ENCODE measurements around the gene ITPR1.

ITPR1 gene

GRCh38 chr3:4797201-4797705 lies 304.1 kb downstream of the ITPR1 start:
- DNase-seq, result no peak

GRCh38 chr3:4799266-4800256 lies 306.4 kb downstream of the ITPR1 start:
- DNase-seq, result no peak

GRCh38 chr3:4800595-4800994 lies 307.4 kb downstream of the ITPR1 start:
- no peak for DNase-seq

- DNase-seq, result no peak
Observed at GRCh38 chr3:4801892-4802291, 308.7 kb downstream of the ITPR1 start.

GRCh38 chr3:4802903-4803302 lies 309.8 kb downstream of the ITPR1 start:
- no peak for DNase-seq

GRCh38 chr3:4804161-4805058 lies 311.3 kb downstream of the ITPR1 start:
- DNase-seq, result no peak

- no peak for DNase-seq
Observed at GRCh38 chr3:4805662-4806061, 312.5 kb downstream of the ITPR1 start.

GRCh38 chr3:4806535-4807108 lies 313.5 kb downstream of the ITPR1 start:
- peak; percentile 18 for DNase-seq

GRCh38 chr3:4807381-4808280 lies 314.5 kb downstream of the ITPR1 start:
- DNase-seq, result no peak

- DNase-seq, result no peak
Observed at GRCh38 chr3:4808637-4809036, 315.5 kb downstream of the ITPR1 start.

- DNase-seq, result no peak
Observed at GRCh38 chr3:4809922-4810321, 316.8 kb downstream of the ITPR1 start.

- no peak for DNase-seq
Observed at GRCh38 chr3:4812591-4812990, 319.4 kb downstream of the ITPR1 start.

- no peak for DNase-seq
Observed at GRCh38 chr3:4813909-4814304, 320.8 kb downstream of the ITPR1 start.

- peak; percentile 72 for DNase-seq
Observed at GRCh38 chr3:4814305-4814903, 321.3 kb downstream of the ITPR1 start.

- DNase-seq, result no peak
Observed at GRCh38 chr3:4814904-4815574, 321.9 kb downstream of the ITPR1 start.

- DNase-seq, result no peak
Observed at GRCh38 chr3:4816306-4816705, 323.2 kb downstream of the ITPR1 start.

- DNase-seq, result no peak
Observed at GRCh38 chr3:4816718-4817117, 323.6 kb downstream of the ITPR1 start.

GRCh38 chr3:4817128-4817527 lies 324.0 kb downstream of the ITPR1 start:
- DNase-seq, result no peak

- no peak for DNase-seq
Observed at GRCh38 chr3:4818164-4818563, 325.0 kb downstream of the ITPR1 start.

GRCh38 chr3:4818986-4819693 lies 326.0 kb downstream of the ITPR1 start:
- DNase-seq, result no peak
